Tibial nerve (tissue), 4 donors: Measurements from ENCODE around the gene AHRR.

Experiments
- CTCF ChIP-seq, 5 experiments: fragments of 200-600 bp in 3 of 5; fragments of 450-650 bp in 2 of 5; sonication (generic) in 3 of 5; IDR thresholded peaks; one replicate each; pipeline ENCODE4 v1.5.1; 2016 to 2019; ENCODE audit warnings: antibody characterized with exemption in 5 of 5, mild to moderate bottlenecking in 3 of 5, moderate library complexity in 2 of 5
- EP300 ChIP-seq, 2 donors: sonication (generic); formaldehyde crosslinking; IDR thresholded peaks; one replicate each; pipeline ENCODE4 v1.6.1; 2017; ENCODE audit warnings: antibody characterized with exemption in 2 of 2, mild to moderate bottlenecking in 1 of 2
- POLR2A ChIP-seq, 2 donors: fragments of 450-650 bp; IDR thresholded peaks; one replicate each; pipeline ENCODE4 v1.6.1; 2017; ENCODE audit warnings: antibody characterized with exemption in 2 of 2, mild to moderate bottlenecking in 2 of 2, moderate library complexity in 2 of 2

DNA sequence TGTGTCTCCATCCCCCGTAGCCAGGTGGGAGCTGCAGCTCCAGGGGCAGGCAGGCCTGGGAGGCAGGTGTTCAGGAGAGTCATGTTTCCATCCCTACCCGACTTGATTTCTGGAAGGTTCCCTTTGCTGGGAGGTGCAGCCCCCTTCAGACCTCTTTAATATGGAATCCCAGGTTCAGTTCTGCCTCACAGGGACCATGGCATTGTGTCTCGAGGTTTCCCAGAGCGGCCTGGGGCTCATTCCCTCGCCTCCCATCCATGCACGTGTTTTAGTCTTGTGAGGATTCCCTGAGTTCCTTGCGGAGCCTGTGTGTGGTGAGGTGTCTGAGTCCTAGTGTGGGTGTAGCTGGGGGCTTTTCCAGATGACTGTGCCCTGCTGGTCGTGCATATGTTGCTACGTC lies 16.5 kb upstream of the AHRR start:
- TF ChIP-seq POLR2A (IDR thresholded peaks at IDR 0.05) = no peak
- no peak for TF ChIP-seq CTCF (IDR thresholded peaks at IDR 0.05)
- no peak for TF ChIP-seq EP300 (IDR thresholded peaks at IDR 0.05)
